ENCODE data around the gene INTS1.

Gene INTS1

GRCh38 chr7:1439373-1440363, 64.5 kb downstream of the INTS1 start:
- H3K4me3 ChIP-seq (ENCODE audit: low read length) = no peak overlapping the region
- no peak for DNase-seq (ENCODE audit: low read depth)
- TF ChIP-seq CTCF (conservative IDR thresholded peaks at IDR 0.05; ENCODE audit: low read length) = no peak

- TF ChIP-seq CTCF (conservative IDR thresholded peaks at IDR 0.05; ENCODE audit: low read length) = no peak
- H3K4me3 ChIP-seq (ENCODE audit: low read length) = no peak overlapping the region
- no peak for DNase-seq (ENCODE audit: low read depth)
Observed at GRCh38 chr7:1438821-1439220, 65.4 kb downstream of the INTS1 start.

GRCh38 chr7:1438208-1438607, 66.0 kb downstream of the INTS1 start:
- no peak overlapping the region for H3K4me3 ChIP-seq (ENCODE audit: low read length)
- no peak for DNase-seq (ENCODE audit: low read depth)
- TF ChIP-seq CTCF (conservative IDR thresholded peaks at IDR 0.05; ENCODE audit: low read length) = no peak

- H3K4me3 ChIP-seq (ENCODE audit: low read length) = no peak overlapping the region
- no peak for TF ChIP-seq CTCF (conservative IDR thresholded peaks at IDR 0.05; ENCODE audit: low read length)
- DNase-seq (ENCODE audit: low read depth) = no peak
Observed at GRCh38 chr7:1437155-1437880, 66.9 kb downstream of the INTS1 start.

- H3K4me3 ChIP-seq (ENCODE audit: low read length) = no peak overlapping the region
- TF ChIP-seq CTCF (conservative IDR thresholded peaks at IDR 0.05; ENCODE audit: low read length) = no peak
- DNase-seq (ENCODE audit: low read depth) = no peak
Observed at GRCh38 chr7:1436608-1437007, 67.6 kb downstream of the INTS1 start.

GRCh38 chr7:1434891-1435670, 69.1 kb downstream of the INTS1 start:
- H3K4me3 ChIP-seq (ENCODE audit: low read length) = no peak overlapping the region
- no peak for TF ChIP-seq CTCF (conservative IDR thresholded peaks at IDR 0.05; ENCODE audit: low read length)
- DNase-seq (ENCODE audit: low read depth) = no peak

All from AG10803 (cell line).